ENCODE results near the gene GAB2. TPM values are rescaled to one million over a fixed set of nuclear protein-coding genes. Genes with fewer than 3 reads are reported as not detected.

Gene GAB2
- total RNA-seq, 4 donors from 2014 or later: 18.0 to 42.4 (median 26.0) TPM

- intact Hi-C loops (cut with DNase I): no loop called here
- no peak overlapping the region for H3K4me3 ChIP-seq
- H3K27me3 ChIP-seq: no peaks in the 10 kb centered on the region
- 84% methylated on average over 3 of the region's 3 CpGs for WGBS
- H3K27ac ChIP-seq (replicated peaks in 1 of 4): no peak overlapping the region
- H3K9me3 ChIP-seq: peaks cover 0 to 16% (median 4%) of the 10 kb centered on the region in 4 donors
- DNase-seq (ENCODE audit: extremely low spot score): no peak
- H3K4me1 ChIP-seq: peaks cover 0 to 22% (median 8%) of the 10 kb centered on the region in 4 donors
- H3K36me3 ChIP-seq: no peaks in the 10 kb centered on the region
- TF ChIP-seq CTCF (IDR thresholded peaks at IDR 0.05) (no peak), POLR2AphosphoS5 (IDR thresholded peaks at IDR 0.05) (no peak), EP300 (IDR thresholded peaks at IDR 0.05) (no peak), POLR2A (IDR thresholded peaks at IDR 0.05; ENCODE audit: low read depth) (no peak)
These were observed 31.2 kb downstream of the GAB2 start for GRCh38 chr11:78386215-78386941.

- no peak for DNase-seq (ENCODE audit: extremely low spot score)
- WGBS: 84% methylated on average over 1 of the region's 1 CpG
- H3K27me3 ChIP-seq: no peaks in the 10 kb centered on the region
- TF ChIP-seq POLR2AphosphoS5 (IDR thresholded peaks at IDR 0.05) (no peak), POLR2A (IDR thresholded peaks at IDR 0.05; ENCODE audit: low read depth) (no peak), CTCF (IDR thresholded peaks at IDR 0.05) (no peak), EP300 (IDR thresholded peaks at IDR 0.05) (no peak)
- intact Hi-C loops (cut with DNase I): no loop called here
- H3K27ac ChIP-seq (replicated peaks in 1 of 4): no peak overlapping the region
- H3K4me3 ChIP-seq: no peak overlapping the region
- peaks cover 0 to 18% (median 8%) of the 10 kb centered on the region in 4 donors for H3K4me1 ChIP-seq
- H3K9me3 ChIP-seq: peaks cover 0 to 16% (median 4%) of the 10 kb centered on the region in 4 donors
- no peaks in the 10 kb centered on the region for H3K36me3 ChIP-seq
These were observed 32.4 kb downstream of the GAB2 start for GRCh38 chr11:78385205-78385604.

GRCh38 chr11:78384231-78384630 lies 33.4 kb downstream of the GAB2 start:
- Histone ChIP-seq H3K4me3 (no peak overlapping the region), H3K27me3 (no peaks in the 10 kb centered on the region), H3K4me1 (peaks cover 0 to 18% (median 9%) of the 10 kb centered on the region in 4 donors), H3K9me3 (peaks cover 0 to 16% (median 4%) of the 10 kb centered on the region in 4 donors), H3K27ac (replicated peaks in 1 of 4) (no peak overlapping the region), H3K36me3 (no peaks in the 10 kb centered on the region)
- 91% methylated on average over 3 of the region's 4 CpGs for WGBS
- no peak for DNase-seq (ENCODE audit: extremely low spot score)
- TF ChIP-seq EP300 (IDR thresholded peaks at IDR 0.05): no peak
- TF ChIP-seq POLR2A (IDR thresholded peaks at IDR 0.05; ENCODE audit: low read depth): no peak
- intact Hi-C loops (cut with DNase I): no loop called here

- Histone ChIP-seq H3K9me3 (peaks cover 0 to 16% (median 4%) of the 10 kb centered on the region in 4 donors), H3K27me3 (no peaks in the 10 kb centered on the region), H3K4me1 (peaks cover 0 to 15% (median 2%) of the 10 kb centered on the region in 4 donors), H3K27ac (replicated peaks in 1 of 4) (no peak overlapping the region), H3K36me3 (no peaks in the 10 kb centered on the region), H3K4me3 (no peak overlapping the region)
- DNase-seq (ENCODE audit: extremely low spot score): no peak
- TF ChIP-seq EP300 (IDR thresholded peaks at IDR 0.05) (no peak), POLR2A (IDR thresholded peaks at IDR 0.05; ENCODE audit: low read depth) (no peak), POLR2AphosphoS5 (IDR thresholded peaks at IDR 0.05) (no peak), CTCF (IDR thresholded peaks at IDR 0.05) (no peak)
- 84% methylated on average over 4 of the region's 4 CpGs for WGBS
- intact Hi-C loops (cut with DNase I): no loop called here
These were observed 35.8 kb downstream of the GAB2 start for GRCh38 chr11:78381865-78382264.

DNA sequence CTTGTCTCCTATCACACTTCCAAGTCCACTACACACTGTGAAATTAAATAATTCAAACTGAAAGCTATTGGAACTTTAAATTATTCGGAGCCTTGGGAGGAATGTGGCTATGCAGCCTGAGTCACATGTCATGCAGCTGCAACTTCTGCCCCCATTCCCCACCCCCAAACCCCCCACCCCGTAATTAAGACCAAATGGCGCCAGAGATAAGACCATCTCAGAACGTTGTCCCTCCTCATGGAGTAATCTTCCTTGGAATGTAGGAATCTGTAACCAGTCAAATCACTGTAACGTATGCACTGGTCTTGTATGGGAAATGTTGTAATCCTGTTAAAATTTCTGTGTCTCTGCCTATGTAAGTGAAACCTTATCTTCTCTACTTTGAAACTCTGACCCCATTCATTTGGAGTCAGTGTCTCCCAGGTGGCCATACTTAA lies 37.0 kb downstream of the GAB2 start:
- 73% methylated on average over 5 of the region's 5 CpGs for WGBS
- H3K27ac ChIP-seq (replicated peaks in 1 of 4): no peak overlapping the region
- TF ChIP-seq CTCF (IDR thresholded peaks at IDR 0.05) (no peak), EP300 (IDR thresholded peaks at IDR 0.05) (no peak), POLR2AphosphoS5 (IDR thresholded peaks at IDR 0.05) (no peak), POLR2A (IDR thresholded peaks at IDR 0.05; ENCODE audit: low read depth) (no peak)

More for the DNA sequence above, 37.0 kb downstream of the GAB2 start:
- Histone ChIP-seq H3K4me3 (no peak overlapping the region), H3K9me3 (peaks cover 0 to 12% (median 4%) of the 10 kb centered on the region in 4 donors), H3K4me1 (peaks cover 0 to 18% (median 4%) of the 10 kb centered on the region in 4 donors), H3K27me3 (no peaks in the 10 kb centered on the region), H3K36me3 (no peaks in the 10 kb centered on the region)
- DNase-seq (ENCODE audit: extremely low spot score): no peak
- intact Hi-C loops (cut with DNase I): no loop called here
